H1 (cell line): ENCODE measurements around the gene HNRNPA3.

Experiments
- CEBPB ChIP-seq: IDR thresholded peaks from 2 replicates; pipeline ENCODE4 v1.6.1; 2012; ENCODE audit warnings: low read depth, low read length
- CHD1 ChIP-seq: IDR thresholded peaks from 2 replicates; pipeline ENCODE4 v1.6.1; 2012; ENCODE audit warnings: low read depth, low read length, improper control_type of control experiment
- E2F6 ChIP-seq: IDR thresholded peaks from 2 replicates; pipeline ENCODE4 v1.6.1; 2012; ENCODE audit warnings: inconsistent platforms
- EP300 ChIP-seq, 2 experiments: IDR thresholded peaks; 1 replicate in 1 of 2; 2 replicates in 1 of 2; pipeline ENCODE4 v1.6.1; 2011 to 2012; ENCODE audit warnings: low read depth in 2 of 2, low read length in 2 of 2, mild to moderate bottlenecking in 2 of 2, borderline replicate concordance in 1 of 2, inconsistent platforms in 1 of 2, moderate library complexity in 1 of 2
- GABPA ChIP-seq: IDR thresholded peaks from 2 replicates; pipeline ENCODE4 v1.6.1; 2011; ENCODE audit warnings: mild to moderate bottlenecking, low read length, moderate library complexity, borderline replicate concordance; ENCODE audit not compliant: insufficient read depth
- GTF2F1 ChIP-seq: IDR thresholded peaks from 2 replicates; pipeline ENCODE4 v1.6.1; 2012; ENCODE audit warnings: low read depth, low read length, improper control_type of control experiment, borderline replicate concordance
- JUN ChIP-seq: IDR thresholded peaks from 2 replicates; pipeline ENCODE4 v1.6.1; 2011; ENCODE audit warnings: low read depth, mild to moderate bottlenecking, improper control_type of control experiment, low read length
- POLR2A ChIP-seq, 2 experiments: IDR thresholded peaks; 1 replicate in 1 of 2; 2 replicates in 1 of 2; pipeline ENCODE4 v1.6.1; 2011; ENCODE audit warnings: low read depth in 2 of 2, low read length in 2 of 2, mild to moderate bottlenecking in 2 of 2; ENCODE audit errors: control extremely low read depth in 1 of 2
- RFX5 ChIP-seq: IDR thresholded peaks from 2 replicates; pipeline ENCODE4 v1.6.1; 2011; ENCODE audit warnings: low read depth, low read length, improper control_type of control experiment, borderline replicate concordance
- SIX5 ChIP-seq: IDR thresholded peaks from 2 replicates; pipeline ENCODE4 v1.6.1; 2011; ENCODE audit warnings: mild to moderate bottlenecking, low read depth, low read length
- SP4 ChIP-seq: IDR thresholded peaks from 2 replicates; pipeline ENCODE4 v1.6.1; 2012; ENCODE audit warnings: low read length, inconsistent platforms
- ZNF274 ChIP-seq: IDR thresholded peaks from 2 replicates; pipeline ENCODE4 v1.7.0; 2012; ENCODE audit warnings: low read length, borderline replicate concordance; ENCODE audit errors: extremely low read depth

DNA sequence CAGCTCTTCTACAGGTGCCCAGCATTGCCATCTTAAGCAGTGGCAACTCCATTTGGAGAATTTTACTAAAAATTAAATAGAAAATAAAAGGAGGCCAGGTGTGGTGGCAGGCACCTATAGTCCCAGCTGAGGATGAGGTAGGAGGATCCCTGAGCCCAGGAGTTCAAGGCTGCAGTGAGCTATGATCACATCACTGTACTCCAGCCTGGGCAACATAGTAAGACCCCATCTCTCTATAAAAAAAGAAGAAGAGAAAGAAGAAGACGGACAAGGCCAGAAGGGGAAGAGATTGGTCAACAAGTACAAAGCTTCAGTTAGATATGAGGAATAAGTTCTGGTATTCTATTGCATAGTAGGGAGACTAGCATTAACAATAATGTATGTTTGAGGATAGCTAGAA, 21.7 kb upstream of the HNRNPA3 start:
- TF ChIP-seq CHD1 (no peak), EP300 (IDR thresholded peaks at IDR 0.05; ENCODE audit: borderline replicate concordance in 1 of 2, low read depth in 2 of 2, low read length in 2 of 2) (no peak), POLR2A (IDR thresholded peaks at IDR 0.05; ENCODE audit: control extremely low read depth in 1 of 2, low read depth in 2 of 2, low read length in 2 of 2) (no peak), SIX5 (no peak), GTF2F1 (no peak), CEBPB (no peak), E2F6 (no peak), JUN (no peak), SP4 (no peak), ZNF274 (no peak), GABPA (no peak), RFX5 (no peak)
